HG02678 (cell line): ENCODE measurements around the gene PRPH2.
A peak's percentile ranks its signal among the peaks of the same experiment; 100 is the strongest.
"Not testable (repeated sequence)": the region's sequence is repeated elsewhere in the genome, so short reads cannot be mapped to it uniquely, and the experiment has no call there.

ENCODE experiments used
- ATAC-seq: cut with Tn5 transposase; IDR thresholded peaks from one replicate; pipeline ENCODE4 v1.9.1; 2021; ENCODE audit warnings: mild to moderate bottlenecking, moderate library complexity; ENCODE audit not compliant: unreplicated experiment

The PRPH2 gene

DNA sequence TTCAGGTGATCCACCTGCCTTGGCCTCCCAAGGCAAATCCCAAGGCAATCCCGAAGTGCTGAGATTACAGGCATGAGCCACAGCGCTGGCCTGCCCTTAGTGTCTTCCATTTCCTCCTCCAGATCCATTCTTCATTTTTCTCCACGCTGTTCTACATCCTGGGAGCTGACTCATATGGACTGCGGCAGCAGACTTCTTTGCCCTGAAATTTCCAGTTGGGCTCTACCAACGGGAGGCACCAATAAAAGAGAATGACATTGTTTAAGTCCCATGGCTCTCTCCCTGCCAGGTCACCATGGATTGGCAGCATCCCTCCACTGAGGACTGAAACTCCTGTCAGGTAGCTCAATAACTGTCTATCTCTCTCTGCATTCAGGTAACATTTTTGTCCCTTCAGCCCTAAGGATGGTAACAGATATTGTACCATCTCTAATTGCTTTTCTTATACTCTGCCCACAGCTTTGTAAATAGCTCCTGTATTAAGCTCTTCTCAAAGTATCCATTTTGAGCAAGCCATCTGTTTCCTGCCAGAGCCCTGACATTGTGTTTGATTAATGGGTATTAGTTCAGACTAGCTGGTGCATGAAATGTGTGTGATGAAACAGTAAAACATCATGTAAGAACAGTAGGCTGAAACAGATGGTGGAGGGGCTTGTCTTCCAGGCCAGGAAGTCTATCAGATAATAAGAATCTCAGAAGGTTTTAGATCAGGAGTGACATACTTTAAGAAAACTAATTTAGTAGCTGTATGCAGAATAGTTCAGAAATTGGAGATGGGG is 19.9 kb upstream of the PRPH2 start:
- no peak for ATAC-seq

DNA sequence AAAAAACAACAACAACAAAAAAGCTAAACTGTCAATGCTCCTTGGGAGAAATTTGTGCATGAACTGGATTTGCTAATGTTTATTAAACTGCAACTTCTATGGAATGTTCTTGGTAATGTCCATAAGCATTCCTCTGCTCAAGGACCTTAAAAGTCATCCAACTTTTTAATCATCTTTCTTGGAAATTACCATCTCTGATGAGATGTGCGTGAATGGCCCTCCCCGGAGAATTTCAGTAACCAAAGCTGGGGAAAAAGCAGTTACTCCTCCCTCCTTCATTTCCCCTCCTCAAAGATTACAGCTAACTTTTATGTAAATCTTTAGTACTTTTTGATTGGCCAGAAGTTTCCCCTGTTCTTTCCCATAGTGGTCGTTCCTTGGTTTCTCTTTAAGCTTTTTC is 18.3 kb upstream of the PRPH2 start:
- no peak for ATAC-seq

DNA sequence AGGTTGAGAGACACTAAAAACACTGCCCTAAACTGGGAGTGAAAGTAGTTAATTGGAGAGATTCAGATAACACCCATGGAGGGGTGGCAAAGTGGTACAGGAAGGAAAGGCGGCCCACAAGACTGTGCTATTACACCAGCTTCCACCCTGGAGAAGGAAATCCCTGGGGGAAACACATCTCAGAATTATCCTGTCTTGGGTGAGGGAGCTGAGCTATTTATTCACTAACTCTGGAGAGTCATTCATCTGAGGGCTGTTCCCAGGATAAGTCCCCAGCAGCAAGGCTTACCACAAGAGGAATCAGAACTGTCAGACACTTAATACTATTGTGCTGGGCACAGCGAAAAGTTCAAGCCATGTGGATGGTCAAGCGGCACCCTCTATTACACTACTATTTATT is 13.6 kb upstream of the PRPH2 start:
- ATAC-seq: no peak

DNA sequence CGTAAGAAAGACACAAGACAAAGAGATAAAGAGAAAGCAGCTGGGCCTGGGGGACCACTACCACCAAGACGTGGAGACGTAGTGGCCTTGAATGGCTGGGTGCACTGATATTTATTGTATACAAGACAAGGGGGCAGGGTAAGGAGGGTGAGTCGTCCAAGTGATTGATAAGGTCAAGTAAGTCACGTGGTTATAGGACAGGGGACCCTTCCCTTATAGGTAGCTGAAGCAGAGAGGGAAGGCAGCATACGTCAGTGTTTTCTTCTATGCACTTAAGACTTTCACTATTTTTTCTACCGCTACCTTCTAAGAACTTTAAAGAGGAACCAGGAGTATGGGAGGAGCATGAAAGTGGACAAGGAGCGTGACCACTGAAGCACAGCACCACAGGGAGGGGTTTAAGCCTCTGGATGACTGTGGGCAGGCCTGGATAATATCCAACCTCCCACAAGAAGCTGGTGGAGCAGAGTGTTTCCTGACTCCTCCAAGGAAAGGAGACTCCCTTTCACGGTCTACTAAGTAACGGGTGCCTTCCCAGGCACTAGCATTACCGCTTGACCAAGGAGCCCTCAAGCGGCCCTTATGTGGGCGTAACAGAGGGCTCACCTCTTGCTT is 11.6 kb upstream of the PRPH2 start:
- ATAC-seq: not testable (repeated sequence)

DNA sequence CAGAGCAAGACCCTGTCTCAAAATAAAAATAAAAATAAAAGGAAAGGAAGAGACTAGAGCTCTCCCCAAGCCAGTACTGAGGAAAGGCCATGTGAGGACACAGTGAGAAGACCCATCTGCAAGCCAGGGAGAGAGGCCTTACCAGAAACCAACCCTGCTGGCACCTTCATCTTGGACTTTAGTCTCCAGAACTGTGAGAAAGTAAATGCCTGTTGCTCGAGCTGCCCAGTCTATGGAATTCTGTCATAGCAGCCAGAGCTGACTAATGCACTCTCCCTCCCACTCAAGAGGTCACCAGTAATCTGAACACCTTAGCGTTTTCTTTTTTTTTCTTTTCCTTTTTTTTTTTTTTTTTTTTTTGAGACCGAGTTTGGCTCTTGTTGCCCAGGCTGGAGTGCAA is 7.3 kb upstream of the PRPH2 start:
- no peak for ATAC-seq

DNA sequence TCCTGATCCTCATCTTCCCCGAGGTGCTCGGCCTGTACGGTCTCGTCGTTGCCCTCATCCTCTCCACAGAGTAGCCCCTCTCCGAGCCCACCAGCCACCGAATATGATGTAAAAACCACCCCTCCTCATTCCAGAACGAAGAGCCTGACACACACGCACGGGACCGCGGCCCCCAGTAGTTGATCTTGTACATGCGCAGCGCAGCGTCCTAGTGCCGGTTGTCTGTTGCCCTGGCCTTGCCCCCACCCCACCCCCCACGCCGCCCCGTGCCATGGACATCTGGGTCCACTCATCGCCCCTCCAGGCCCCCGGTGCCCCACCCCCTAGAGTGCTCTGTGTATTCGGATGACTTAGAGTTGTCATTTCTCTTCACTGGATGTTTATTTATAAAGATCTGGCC is 5.2 kb upstream of the PRPH2 start:
- ATAC-seq: no peak

DNA sequence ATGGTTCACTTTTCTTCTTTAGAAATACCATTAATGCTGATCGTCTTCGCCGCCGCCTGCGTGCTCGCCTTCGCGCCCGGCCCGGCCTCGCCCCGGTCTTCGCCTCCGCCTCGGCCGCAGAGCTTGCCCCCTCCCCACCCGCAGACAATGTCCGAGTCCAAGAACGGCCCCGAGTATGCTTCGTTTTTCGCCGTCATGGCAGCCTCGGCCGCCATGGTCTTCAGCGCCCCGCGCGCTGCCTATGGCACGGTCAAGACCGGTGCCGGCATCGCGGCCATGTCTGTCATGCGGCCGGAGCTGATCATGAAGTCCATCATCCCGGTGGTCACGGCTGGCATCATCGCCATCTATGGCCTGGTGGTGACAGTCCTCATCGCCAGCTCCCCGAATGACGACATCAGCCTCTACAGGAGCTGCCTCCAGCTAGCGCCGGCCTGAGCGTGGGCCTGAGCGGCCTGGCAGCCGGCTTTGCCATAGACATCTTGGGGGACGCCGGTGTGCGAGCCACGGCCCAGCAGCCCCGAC is 4.8 kb upstream of the PRPH2 start:
- no peak for ATAC-seq

DNA sequence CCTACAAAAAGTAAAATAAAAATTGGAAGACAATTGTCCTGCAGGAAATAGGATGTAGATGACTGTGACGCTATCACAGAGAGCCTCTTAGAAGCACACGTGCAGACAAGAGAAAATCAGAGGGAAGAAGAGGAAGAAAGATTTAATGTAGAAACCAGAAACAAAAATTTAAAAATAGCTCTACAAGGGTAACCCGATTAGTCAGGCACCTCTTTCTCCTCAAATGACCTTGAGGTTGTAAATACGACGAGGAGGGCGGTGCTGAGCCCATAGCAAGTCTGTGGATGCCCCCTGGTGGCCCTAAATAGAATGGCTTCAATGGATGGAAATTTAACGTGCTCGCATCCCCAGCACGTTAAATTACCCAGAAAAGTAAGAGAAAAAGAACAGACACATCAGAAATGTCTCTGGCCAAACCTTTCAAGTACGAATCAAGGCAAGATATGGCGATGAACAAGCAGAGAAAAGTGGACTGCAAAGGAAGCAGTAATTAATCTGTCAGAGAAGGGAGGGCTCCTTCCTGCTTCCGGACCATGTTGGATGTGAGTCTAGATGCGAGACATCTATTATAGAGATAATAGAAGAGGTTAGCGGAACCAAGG is 4.2 kb upstream of the PRPH2 start:
- peak; percentile 62 for ATAC-seq

DNA sequence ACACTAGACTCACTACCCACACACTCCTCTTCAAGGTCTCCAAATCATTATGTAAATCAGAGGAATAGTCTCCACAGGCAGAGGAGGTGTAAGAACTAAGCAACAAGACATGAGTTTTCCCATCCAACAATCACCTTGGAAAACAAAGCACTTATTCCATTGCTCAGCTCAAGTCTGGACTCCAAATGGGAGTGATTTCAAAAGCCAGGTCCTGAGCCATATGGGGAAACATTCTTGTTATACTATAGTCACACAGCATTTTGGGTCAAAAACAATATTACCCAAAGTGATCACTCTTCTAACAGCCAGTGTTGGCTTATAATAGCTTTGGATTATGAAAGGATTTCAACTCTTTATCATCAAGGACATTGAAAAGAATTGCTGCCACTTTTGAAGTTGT is 3.6 kb upstream of the PRPH2 start:
- no peak for ATAC-seq

DNA sequence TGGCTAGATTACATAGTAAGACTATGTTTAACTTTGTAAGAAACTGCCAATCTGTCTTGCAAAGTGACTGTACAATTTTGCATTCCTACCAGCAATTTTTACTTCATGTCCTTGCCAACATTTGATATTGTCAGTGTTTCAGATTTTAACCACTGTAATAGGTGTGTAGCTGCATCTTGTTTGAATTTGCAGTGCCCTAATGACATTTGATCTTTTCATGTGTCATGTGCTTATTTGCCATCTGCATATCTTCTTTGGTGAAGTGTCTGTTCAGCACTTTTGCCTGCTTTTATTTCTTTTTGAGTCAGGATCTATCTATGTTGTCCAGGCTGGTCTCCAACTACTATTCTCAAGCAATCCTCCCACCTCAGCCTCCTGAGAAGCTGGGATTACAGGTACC is 2.4 kb upstream of the PRPH2 start:
- no peak for ATAC-seq

DNA sequence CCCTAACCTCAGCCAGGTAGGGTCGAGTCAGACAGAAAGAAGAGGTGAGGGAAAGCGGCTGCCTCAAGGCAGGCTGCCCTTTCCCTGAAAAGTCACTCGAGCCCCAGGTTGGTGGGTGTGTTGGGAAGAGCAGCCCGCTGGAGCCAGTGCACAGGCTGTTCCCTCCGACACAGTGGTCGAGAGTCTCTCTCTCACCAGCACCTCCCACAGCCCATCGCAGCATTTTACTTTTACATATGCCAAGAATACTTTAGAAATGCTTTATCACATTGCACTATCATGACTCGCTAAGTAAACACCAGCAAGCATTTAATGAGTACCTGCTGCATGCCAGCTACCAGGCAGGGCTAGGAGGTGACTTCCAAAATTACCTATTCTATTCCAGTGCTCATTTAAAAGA is 1.7 kb downstream of the PRPH2 start:
- ATAC-seq: no peak

DNA sequence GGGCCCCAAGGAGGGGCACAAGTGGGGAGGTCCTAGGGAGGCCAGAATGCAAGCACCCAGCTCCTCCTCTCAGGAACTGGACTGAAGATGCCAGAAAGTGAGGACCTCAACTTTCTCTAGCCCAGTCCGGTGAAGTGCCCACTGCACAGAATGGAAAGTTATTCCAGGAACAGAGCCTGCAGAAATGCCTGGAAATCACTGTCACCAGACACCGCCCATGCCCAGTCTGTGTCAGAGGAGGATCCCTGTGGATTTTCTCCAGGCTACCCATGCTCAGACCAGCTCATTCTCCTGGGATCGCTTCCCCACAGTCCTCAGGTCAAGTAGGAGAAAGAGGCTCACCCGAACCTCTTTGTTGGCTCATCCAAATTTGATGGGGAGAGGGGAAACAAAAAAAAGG is 6.5 kb downstream of the PRPH2 start:
- no peak for ATAC-seq

DNA sequence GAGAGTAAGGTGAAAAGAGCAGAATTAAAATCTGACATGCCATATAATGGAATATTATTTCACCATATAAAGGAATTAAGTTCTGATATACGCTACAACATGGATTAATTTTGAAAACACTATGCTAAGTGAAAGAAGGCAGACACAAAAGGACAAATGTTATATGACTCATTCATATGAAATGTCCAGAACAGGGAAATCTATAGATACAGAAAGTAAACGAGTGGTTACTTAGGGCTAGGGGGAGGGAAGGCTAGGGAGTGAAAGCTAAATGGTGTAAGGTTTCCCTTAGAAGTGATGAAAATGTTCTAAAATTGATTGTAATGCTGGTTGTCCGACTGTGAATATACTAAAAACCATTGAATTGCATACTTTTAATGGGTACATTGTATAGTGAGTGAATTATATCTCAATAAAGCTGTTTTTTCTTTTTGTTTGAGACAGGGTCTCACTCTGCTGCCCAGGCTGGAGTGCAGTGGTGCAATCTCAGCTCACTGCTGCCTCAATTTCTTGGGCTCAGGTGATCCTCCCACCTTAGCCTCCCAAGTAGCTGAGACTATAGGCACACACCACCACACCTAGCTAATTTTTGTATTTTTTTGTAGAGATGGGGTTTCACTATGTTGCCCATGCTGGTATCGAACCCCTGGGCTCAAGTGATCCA is 8.2 kb downstream of the PRPH2 start:
- ATAC-seq: no peak

DNA sequence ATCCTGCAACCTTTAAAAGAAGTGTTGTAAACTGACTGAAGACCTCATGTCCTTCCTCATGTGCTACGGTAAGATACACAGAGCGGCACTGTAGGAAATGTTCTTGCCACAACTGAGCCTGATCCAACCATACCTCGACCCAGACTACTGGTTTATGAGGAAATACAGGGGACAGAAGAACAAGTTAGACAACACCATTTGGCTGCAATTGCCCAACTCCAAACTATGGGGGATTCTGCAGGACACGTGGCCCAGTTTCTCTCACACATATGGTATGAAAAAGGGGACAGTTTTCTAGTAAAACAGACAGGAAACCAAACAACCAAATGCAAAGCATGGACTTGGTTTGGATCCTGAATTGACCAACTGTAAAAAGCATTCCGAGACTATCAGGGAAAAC is 10.5 kb downstream of the PRPH2 start:
- no peak for ATAC-seq

DNA sequence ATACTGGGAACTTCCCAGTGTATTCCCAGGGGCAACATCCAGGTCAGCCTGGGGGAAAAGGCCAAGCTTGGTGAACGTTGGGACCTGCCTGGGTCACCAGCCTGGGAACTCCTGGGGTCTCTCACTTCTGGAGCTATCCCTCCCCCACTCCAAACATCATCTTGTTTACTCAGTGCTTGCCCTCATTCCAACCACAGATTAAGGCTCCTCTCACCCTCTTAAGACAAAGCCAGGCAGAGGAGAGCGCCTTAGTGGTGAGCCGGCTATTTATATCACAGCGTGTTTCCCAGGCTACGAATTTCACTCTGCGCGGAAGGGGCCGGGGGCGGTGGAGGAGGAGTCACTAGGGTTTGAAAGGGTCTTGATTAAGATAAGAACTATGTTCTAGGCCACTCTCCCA is 12.1 kb downstream of the PRPH2 start:
- no peak for ATAC-seq

DNA sequence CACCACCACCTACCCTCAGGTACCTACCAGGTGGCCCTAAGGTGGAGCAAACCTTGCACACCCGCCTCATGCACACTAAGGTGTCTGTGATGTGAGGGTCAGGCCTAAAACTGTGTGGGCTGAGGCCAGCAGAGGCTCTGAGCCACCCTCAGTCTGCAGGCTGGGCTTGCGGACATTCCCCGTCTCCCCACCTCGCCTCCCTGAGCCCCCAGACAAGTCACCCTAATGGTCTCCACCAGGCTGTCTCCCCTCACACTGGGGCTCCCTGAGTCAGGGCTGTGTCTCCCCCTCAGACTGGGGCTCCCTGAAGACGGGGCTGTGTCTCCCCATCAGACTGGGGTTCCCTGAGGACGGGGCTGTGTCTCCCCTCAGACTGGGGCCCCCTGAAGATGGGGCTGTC is 12.5 kb downstream of the PRPH2 start:
- ATAC-seq: no peak

DNA sequence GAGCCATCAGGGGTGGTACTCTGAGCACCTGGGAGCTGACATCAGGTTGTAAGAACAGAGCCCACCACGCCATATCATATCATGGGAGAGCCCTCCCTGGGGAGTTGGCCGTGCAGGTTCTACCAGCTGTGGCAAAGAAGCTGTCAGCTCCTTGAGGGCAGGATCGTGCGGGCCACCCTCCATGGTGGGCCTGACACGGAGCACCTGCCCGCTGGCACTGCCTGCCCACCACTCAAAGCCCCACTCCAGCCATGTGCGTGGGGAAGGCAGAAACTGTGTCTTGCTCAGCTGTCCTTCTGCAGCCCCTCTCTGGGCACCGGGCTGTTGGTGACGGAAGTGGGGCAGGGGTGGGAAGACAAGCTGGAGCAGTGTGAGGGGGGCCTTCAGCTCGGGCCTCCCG is 14.3 kb downstream of the PRPH2 start:
- no peak for ATAC-seq

DNA sequence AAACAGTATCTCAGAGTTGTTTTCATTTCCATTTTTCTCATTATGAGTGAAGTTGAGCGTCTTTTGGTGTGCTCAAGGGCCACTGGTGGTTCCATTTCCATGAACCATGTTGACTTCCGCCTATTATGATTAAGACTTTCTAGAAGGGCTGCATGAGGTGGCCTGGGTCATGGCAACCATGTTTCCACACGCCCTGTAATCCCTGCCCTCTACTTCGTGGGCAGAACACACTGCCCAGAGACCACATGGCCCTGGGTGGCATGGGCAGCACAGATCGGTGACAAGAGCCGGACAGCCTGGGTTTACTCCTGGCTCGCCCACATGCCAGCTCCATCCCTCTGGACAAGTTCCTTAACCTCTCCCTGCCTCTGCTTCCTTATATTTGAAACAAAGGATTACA is 14.8 kb downstream of the PRPH2 start:
- ATAC-seq: no peak

DNA sequence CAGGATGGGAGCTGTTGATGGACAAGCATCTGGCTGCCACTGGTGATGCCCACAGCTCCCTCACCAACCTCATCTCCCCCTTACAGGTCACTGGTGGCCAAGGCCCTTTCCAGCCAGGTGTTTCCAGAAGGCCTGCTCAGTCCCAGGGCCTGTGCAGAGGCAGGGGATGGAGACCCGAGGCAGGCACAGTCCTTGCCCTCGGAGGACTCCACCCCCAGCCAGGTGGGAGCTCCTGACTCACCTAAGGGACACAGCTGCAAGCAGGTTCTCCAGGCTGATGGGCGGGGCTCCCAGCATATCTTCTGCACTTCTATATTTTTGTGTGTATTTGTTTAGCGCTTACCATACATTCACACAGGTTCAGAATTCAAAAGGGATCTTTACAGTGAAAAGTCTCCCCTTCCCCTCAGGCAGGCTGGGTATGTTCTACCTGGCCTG is 17.4 kb downstream of the PRPH2 start:
- no peak for ATAC-seq

DNA sequence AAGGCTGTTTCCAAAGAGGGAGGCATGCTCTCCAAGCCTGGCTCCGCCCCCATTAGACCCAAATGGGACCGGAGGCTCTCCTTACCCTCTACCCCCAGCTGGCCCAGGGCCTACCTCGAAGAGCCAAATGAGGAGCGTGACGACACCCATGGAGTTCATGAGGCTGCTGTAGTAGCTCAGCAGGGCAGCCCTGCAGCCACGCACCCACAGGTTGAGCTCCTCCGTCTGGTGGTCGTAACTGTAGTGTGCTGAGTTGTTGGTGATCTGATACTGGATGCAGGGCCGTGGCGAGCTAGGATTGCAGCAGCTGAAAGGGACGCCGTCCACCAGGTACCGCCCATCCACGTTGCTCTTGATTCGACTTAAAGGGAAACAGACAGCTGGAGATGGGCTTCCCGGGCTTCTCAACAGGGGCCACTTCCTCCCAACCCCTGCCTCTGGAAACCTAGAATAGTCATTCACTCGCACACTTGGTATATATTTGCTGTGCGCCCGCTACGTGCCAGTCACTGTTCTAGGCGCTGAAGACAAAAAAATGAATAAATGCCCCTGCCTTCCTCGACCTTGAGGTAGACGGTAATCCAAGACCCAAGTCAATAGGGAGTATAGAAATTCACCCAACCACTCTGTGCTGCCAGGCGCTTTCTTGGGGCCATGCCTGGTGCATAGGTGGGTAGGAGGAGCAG is 18.0 kb downstream of the PRPH2 start:
- no peak for ATAC-seq

DNA sequence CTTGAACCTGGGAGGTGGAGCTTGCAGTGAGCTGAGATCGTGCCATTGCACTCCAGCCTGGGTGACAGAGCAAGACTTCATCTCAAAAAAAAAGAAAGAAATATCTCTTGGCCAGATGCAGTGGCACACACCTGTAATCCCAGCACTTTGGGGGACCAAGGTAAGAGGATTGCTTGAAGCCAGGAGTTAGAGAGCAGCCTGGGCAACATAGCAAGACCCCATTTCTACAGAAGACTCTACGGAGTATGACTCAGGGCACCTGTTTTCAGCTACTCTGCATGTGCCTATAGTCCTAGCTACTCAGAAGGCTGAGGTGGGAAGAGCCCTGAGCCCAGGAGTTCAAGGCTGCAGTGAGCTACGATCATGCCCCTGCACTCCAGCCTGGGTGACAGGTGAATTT is 19.6 kb downstream of the PRPH2 start:
- not testable (repeated sequence) for ATAC-seq
